Activated CD8-positive, alpha-beta memory T cell treated with anti-CD3 and anti-CD28 coated beads, Interleukin-2, amount 50 U/mL, for 24 hours (primary cell): ENCODE measurements around the gene TMC4.
A peak's percentile ranks its signal among the peaks of the same experiment; 100 is the strongest.

Experiments
- DNase-seq: peaks from one replicate; pipeline ENCODE4 v3.0.0-alpha.2; 2020; ENCODE audit errors: extremely low read depth

TMC4 gene

GRCh38 chr19:54155694-54156093 is 17.3 kb downstream of the TMC4 start:
- DNase-seq, result no peak

- no peak for DNase-seq
Observed at GRCh38 chr19:54154603-54155345, 18.2 kb downstream of the TMC4 start.

- no peak for DNase-seq
Observed at GRCh38 chr19:54153731-54154326, 19.1 kb downstream of the TMC4 start.

- DNase-seq, result no peak
Observed at GRCh38 chr19:54152878-54153524, 20.0 kb downstream of the TMC4 start.

GRCh38 chr19:54152267-54152666 is 20.7 kb downstream of the TMC4 start:
- no peak for DNase-seq

GRCh38 chr19:54151362-54152035 is 21.5 kb downstream of the TMC4 start:
- no peak for DNase-seq

GRCh38 chr19:54149021-54149812 is 23.7 kb downstream of the TMC4 start:
- no peak for DNase-seq

- DNase-seq, result no peak
Observed at GRCh38 chr19:54148158-54148557, 24.8 kb downstream of the TMC4 start.

- DNase-seq, result no peak
Observed at GRCh38 chr19:54147676-54148075, 25.3 kb downstream of the TMC4 start.

- DNase-seq, result no peak
Observed at GRCh38 chr19:54145541-54146158, 27.3 kb downstream of the TMC4 start.

- DNase-seq, result no peak
Observed at GRCh38 chr19:54142166-54142780, 30.7 kb downstream of the TMC4 start.

- DNase-seq, result no peak
Observed at GRCh38 chr19:54141356-54141755, 31.6 kb downstream of the TMC4 start.

GRCh38 chr19:54138489-54139256 is 34.3 kb downstream of the TMC4 start:
- no peak for DNase-seq

GRCh38 chr19:54137699-54138488 is 35.1 kb downstream of the TMC4 start, which contains the start of gene CNOT3:
Gene CNOT3 (plus strand): TSS chr19:54137762. CDS start chr19:54142979, 5,217 bp downstream.
- no peak for DNase-seq

- peak; percentile 98 for DNase-seq
Observed at GRCh38 chr19:54136864-54137698, 35.9 kb downstream of the TMC4 start.

- DNase-seq, result no peak
Observed at GRCh38 chr19:54136086-54136863, 36.7 kb downstream of the TMC4 start.

- DNase-seq, result no peak
Observed at GRCh38 chr19:54133957-54134590, 38.9 kb downstream of the TMC4 start.
